GM18867 (cell line): ENCODE results near the gene TRPV2.
A peak's percentile ranks its signal among the peaks of the same experiment; 100 is the strongest.

Source experiments
- ATAC-seq: cut with Tn5 transposase; IDR thresholded peaks from one replicate; pipeline ENCODE4 v1.9.1; 2021; ENCODE audit warnings: mild to moderate bottlenecking, moderate library complexity; ENCODE audit not compliant: unreplicated experiment

The TRPV2 gene

GRCh38 chr17:16406742-16407674 is 8.4 kb upstream of the TRPV2 start:
- no peak for ATAC-seq

GRCh38 chr17:16407911-16408588 is 7.3 kb upstream of the TRPV2 start:
- ATAC-seq: peak; percentile 85

GRCh38 chr17:16417399-16417798 is 2.0 kb downstream of the TRPV2 start:
- ATAC-seq: no peak

GRCh38 chr17:16417896-16418684 is 2.7 kb downstream of the TRPV2 start:
- no peak for ATAC-seq

GRCh38 chr17:16418685-16419068 is 3.3 kb downstream of the TRPV2 start:
- ATAC-seq: no peak

GRCh38 chr17:16419074-16419928 is 3.9 kb downstream of the TRPV2 start:
- no peak for ATAC-seq

GRCh38 chr17:16419929-16420271 is 4.5 kb downstream of the TRPV2 start:
- no peak for ATAC-seq

GRCh38 chr17:16422416-16422815 is 7.0 kb downstream of the TRPV2 start:
- no peak for ATAC-seq

- no peak for ATAC-seq
Observed at GRCh38 chr17:16423226-16423872, 8.0 kb downstream of the TRPV2 start.

GRCh38 chr17:16425202-16425601 is 9.8 kb downstream of the TRPV2 start:
- no peak for ATAC-seq

- ATAC-seq: no peak
Observed at GRCh38 chr17:16425698-16426659, 10.6 kb downstream of the TRPV2 start.

- ATAC-seq: no peak
Observed at GRCh38 chr17:16427020-16427419, 11.6 kb downstream of the TRPV2 start.

- ATAC-seq: no peak
Observed at GRCh38 chr17:16428098-16428882, 12.9 kb downstream of the TRPV2 start.

- no peak for ATAC-seq
Observed at GRCh38 chr17:16429083-16429482, 13.7 kb downstream of the TRPV2 start.

- no peak for ATAC-seq
Observed at GRCh38 chr17:16430650-16431049, 15.3 kb downstream of the TRPV2 start.

- no peak for ATAC-seq
Observed at GRCh38 chr17:16432017-16432416, 16.6 kb downstream of the TRPV2 start.

GRCh38 chr17:16433514-16433913 is 18.1 kb downstream of the TRPV2 start:
- ATAC-seq: no peak

GRCh38 chr17:16434662-16435061 is 19.3 kb downstream of the TRPV2 start:
- ATAC-seq: no peak
